ENCODE data around the gene MLLT6.

GRCh38 chr17:38762231-38762630 lies 57.2 kb downstream of the MLLT6 start:
- TF ChIP-seq CTCF (IDR thresholded peaks at IDR 0.05): no peak
- TF ChIP-seq POLR2A (IDR thresholded peaks at IDR 0.05): no peak

Measured in lower leg skin (tissue), 3 donors.